ENCODE results near the gene TMTC1.
"Not testable (repeated sequence)": the region's sequence is repeated elsewhere in the genome, so short reads cannot be mapped to it uniquely, and the experiment has no call there.

The TMTC1 gene
- 0 to 1.1 reads per million in 2 donors for total RNA-seq

DNA sequence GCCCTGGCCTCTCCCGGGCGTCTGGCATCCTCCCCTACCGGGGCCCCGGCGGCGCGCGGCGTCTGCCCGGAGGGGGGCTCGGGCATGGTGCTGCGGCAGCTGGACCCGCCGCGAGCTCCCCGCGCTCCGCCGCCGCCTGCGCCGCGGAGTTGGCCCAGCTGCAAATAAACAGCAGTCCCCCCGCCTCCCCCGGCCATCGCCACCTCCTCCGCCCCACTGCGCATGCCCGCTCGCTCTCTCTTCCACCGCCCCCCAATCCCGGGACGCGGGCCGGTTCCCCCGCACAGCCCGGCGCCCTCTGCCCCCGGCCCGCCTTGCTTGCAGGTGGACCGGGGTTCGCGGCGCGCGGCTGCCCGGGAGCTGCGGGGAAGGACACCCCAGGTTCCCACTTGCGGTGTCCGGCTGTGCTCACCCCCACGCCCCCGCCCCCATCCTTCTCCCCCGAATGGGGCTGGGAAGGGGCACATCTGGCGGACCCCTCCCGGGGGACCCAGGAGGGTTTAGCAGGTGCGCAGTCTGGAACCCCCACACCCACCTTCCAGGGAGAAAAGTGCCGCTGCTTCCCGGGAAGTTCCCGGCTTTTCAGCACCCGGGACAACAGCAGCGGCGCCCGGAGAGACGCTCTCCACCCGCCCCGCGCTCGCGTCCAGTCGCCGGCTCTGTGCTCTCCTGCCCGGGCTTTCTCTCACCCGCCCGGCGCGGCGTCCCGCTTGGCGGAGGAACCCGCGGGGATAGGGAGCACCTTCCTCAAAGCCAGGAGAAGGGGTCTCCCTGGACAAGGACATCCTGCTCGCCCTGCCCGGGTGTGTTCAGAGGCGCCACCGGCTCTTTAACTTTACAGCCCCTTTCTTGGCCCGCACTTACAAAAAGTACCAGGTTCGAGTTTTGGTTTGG lies at the start of gene TMTC1:
Gene TMTC1 (minus strand): TSS at position 170 of the 894 bp plus-strand sequence. CDS start 191 bp downstream, outside the sequence.
- DNase-seq = no peak

DNA sequence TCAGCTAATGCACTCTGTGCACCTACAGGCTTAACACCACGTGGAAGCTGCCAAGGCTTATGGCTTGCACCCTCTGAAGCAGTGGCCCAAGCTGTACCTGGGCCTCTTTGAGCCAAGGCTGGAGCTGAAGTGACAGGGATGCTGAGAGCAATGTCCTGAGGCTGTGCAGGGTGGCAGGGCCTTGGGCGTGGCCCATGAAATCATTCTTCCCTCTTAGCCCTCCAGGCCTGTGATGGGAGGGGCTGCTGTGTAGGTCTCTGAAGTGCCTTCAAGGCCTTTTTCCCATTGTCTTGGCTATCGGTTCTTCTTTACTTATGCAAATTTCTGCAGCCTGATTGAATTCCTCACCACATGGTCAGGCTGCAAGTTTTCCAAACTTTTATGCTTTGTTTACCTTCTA lies 47.4 kb upstream of the TMTC1 start:
- DNase-seq = no peak

DNA sequence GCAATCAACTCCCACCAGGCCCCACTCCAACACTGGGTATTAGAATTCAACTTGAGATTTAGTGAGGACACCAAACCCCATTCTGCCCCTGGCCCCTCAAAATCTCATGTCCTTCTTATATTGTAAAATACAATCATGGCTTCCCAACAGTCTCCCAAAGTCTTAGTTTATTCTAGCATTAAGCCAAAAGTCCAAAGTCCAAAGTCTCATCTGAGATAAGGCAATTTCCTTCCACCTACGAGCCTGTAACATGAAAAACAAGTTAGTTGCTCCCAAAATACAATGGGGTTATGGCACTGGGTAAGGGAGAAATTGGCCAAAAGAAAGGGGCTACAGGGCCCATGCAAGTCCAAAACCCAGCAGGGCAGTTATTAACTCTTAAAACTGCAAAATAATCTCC lies 46.6 kb upstream of the TMTC1 start:
- DNase-seq = no peak

DNA sequence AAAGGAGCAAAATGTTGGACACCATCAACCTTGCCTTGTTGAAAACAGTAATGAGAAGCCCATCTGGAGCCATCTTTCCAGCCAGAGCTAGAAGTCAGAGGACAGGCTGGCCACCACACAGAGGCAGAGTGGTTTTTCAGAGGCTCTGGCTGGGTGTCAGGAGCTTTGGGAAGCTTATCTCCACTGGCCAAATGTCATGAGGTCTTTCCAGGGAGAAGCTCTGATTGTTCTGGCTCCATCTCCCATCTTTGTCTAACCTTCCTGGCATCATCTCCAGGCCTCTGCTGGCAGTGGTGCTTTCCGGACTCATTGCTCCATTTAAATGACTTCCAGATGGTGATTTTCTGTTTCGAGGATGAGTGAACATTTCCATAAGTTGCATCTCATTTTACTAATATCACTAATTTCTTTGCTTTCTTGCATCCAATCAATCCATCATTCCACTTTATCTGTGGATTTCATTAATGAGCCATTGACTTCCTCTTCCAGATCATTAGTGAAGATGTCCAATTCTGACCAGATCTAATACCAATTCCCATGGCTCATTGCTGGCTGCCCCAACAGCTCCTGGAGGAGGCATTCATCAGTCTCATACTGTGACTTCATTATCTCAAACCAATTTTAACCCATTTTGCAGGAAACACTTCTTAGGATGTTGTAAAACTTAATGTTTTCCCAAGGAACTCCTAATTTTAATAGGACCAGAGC lies 35.3 kb upstream of the TMTC1 start:
- no peak for DNase-seq

DNA sequence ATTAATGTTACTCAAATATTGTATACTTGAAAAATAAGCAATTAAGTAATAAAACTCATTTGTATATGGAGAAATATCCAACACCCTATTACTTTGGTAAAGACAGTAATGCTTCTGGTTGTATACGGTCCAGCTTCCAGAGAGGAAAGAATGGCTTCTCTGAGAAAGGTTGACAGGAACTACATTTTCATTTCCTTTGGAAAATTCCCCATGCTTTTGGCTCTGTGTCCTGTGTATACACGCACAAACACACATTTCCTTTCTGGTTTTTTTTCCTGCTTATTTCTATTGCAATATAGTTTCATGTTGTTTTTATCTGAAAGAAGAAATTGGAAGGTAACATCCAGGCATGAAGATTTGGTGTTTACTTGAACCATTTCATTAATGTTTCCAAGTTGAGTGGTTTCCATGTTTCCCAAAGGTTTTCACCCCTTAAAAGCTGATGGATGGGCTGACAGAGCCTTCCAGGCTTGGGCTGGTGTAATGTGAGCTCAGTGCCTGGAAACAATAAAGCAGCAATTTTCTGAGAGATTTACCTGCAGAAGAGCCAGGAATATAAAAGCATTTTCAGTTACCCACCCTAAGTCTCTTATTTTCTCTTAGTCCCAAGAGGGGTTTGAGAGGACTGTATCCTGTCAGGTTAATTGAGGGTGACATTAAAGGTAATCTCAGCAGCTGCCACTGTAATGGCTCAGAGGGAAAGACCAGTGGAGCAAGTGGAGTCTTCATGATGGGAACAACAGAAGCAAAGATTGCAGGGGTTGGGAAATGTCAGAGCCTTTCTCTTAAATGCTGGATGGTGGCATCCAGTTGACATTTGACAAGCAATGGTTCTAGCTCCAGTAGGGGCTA lies 33.4 kb upstream of the TMTC1 start:
- DNase-seq = no peak

DNA sequence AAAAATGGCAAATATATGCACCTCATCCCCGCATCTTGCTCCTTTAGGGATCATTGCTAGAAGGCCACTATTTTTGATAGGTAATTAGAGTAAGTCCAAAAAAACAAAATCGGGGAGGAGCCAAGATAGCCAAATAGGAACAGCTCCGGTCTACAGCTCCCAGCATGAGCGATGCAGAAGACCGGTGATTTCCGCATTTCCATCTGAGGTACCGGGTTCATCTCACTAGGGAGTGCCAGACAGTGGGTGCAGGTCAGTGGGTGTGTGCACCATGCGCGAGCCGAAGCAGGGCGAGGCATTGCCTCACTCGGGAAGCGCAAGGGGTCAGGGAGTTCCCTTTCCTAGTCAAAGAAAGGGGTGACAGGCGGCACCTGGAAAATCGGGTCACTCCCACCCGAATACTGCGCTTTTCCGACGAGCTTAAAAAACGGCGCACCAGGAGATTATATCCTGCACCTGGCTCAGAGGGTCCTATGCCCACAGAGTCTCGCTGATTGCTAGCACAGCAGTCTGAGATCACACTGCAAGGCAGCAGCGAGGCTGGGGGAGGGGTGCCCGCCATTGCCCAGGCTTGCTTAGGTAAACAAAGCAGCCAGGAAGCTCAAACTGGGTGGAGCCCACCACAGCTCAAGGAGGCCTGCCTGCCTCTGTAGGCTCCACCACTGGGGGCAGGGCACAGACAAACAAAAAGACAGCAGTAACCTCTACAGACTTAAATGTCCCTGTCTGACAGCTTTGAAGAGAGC lies 26.0 kb upstream of the TMTC1 start:
- DNase-seq = not testable (repeated sequence)

DNA sequence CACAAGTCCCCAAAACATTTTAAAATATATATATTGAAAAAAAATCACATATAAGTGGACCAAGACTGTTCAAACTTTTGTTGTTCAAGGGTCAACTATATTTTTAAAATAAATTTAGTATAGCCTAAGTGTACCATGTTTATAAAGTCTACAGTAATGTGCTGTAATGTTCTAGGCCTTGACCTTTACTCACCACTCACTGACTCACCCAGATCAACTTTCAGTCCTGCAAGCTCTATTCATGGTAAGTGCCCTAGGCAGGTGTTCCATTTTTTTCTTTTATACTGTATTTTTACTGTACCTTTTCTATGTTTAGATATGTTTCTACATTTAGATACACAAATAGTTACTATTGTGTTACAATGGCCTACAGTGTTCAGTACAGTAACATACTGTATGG lies 23.4 kb upstream of the TMTC1 start:
- no peak for DNase-seq

DNA sequence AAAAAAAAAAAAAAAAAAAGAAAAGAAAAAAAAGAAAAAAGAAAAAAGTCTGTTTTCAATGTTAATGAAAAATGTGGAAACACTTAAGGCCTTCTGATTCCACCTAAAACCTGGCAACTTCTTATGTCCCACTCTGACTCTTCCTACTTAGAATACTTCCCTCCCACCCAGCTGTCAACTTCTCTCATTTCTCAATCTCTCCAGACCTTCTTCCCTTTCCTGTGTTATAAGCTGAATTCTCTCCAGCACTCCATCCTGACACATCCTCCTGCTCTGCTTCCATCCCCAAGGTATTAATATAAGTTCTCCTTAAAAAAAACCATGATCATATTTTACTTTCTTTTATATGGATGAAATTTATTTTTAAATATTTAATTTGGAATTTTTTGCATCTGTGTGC lies 20.3 kb upstream of the TMTC1 start:
- no peak for DNase-seq

DNA sequence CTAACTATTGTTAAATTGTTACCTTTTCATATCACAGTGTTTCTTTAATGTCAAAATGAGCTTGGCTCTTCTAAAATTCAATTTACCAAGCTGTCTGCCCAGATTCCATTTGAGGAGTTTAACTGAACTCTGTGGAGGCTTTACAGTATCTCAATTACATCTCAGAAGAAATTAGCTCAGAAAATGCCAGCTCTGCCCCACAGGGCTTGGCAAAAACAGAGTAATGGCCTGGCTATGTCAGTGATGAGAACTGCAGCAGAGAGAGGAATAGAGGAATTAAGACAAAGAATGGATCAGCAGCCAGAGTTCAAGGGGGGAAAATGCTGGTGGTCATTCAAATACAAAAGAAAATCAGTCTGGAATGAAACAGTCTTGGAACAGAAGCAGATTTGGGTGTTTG lies 15.8 kb upstream of the TMTC1 start:
- no peak for DNase-seq

DNA sequence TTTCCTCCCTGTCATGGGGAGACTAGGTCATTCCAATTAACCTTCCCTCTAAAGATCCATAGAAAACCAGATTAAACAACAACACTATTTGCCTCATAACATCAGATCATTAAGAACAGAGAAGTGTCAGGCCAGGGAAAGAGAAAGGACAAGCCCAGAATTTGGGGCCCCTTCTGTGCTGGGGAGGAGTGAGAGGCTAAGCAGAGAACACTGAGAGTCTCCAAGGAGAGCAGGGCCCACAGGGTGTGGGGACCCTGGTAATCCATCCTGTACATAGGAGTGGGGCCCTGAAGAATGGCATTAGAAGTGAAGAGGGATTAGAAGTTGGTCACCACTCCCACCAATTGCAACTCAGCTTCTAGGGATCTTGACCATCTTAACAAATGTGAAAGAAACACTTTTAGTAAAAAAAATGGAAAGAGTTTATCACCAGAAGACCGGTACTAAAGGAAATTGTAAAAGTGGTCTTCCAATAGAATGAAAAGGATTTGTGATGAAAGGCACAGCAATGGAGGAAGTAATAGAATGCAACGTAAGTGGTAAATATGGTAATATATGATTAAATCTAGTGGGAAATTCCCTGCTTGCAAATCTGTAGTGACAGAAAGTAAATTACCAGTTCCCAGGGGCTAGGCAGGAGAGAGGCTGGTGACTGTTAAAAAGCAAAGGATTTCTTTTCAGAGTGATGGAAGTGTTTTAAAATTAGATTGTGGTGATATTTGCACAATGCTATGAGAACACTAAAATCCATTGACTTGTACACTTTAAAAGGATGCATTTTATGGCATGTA lies 14.0 kb upstream of the TMTC1 start:
- DNase-seq = no peak

DNA sequence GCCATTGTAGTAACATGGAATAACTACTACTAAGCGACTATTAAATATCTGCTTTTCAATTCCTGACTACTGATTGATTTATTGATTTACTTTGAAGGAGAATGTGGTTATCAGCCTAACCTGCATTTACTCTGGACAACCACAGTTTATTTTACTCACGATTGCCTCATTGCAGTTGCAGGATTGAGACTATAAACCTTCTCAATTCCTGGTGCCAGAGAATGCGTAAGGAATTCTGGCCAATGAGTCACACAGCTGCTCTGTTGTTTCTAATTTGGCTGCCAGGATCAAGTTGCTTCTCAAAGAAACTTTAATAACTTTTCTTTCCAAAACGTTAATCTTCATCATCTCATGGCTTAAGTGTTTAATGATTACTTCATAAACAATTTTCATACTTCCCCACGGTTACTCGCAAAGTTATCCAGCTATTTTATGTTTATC lies 13.1 kb upstream of the TMTC1 start:
- DNase-seq = no peak

DNA sequence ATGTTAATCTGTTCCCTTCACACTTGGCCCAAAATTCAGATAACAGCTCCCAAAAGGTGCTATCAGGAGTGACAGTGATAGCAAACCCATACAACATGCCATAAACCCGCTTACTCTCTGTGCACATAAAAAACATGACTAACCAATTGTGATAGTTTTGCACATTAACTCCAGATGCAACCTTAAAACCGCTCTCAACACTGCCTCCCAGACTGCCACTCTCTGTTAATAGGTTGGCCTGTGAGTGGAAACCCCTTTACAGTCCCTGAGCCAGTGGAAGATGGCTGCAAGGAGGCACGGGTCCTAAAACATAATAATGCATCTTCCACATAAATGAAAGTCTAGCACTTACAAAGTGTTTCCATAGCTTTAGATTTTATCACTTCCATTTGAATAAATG lies 12.0 kb upstream of the TMTC1 start:
- DNase-seq = no peak

DNA sequence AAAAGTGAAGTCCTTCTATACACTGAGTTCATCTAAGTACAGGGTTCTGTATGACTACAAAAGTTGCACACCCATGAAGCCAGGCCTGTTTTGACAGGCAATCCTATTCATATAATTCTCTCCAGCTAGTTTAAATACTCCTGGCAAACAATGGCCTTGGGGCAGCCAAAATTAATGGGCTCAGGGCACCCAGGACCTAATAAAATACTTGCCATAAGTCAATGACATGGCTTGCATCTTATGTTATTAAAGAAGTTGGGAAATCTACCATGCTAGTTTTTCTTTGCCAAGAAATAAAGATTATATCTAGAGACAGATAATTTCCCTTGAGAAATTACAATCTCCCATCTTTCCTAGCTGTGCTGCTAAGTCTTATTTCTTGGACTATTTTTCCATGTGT lies 11.1 kb upstream of the TMTC1 start:
- no peak for DNase-seq

DNA sequence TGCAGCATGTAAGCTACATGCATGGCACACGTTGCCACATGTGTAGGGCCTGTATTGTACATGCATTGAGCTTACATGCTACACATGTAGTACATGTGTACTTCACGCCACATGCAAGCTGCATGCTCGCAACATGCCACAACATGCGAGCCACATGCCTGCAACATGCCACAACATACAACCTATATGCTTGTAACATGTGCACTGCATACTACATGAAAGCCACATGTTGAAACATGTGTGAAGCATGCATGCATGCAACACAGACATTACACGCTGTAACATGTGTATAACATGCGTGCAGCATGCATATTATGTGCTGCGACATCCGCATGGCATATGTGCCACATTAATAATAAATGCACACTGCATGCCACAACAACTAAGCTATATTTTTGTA lies 9.1 kb upstream of the TMTC1 start:
- DNase-seq = no peak

DNA sequence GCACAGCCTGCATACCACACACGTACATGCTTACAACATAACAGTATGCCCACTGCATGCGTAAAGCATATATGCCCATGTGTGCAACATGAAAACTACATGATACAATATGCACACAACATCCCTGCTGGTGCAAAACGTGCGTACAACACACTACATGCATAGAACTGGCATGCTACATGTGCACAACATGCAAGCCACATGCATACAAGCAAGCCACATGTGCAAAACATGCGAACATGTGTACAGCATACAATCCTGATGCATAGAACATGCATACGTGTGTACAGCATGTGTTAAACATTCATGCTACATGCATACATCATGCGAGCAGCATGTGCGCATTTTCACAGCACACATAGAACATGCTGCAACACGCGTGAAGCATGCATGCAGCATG lies 8.4 kb upstream of the TMTC1 start:
- DNase-seq = no peak

DNA sequence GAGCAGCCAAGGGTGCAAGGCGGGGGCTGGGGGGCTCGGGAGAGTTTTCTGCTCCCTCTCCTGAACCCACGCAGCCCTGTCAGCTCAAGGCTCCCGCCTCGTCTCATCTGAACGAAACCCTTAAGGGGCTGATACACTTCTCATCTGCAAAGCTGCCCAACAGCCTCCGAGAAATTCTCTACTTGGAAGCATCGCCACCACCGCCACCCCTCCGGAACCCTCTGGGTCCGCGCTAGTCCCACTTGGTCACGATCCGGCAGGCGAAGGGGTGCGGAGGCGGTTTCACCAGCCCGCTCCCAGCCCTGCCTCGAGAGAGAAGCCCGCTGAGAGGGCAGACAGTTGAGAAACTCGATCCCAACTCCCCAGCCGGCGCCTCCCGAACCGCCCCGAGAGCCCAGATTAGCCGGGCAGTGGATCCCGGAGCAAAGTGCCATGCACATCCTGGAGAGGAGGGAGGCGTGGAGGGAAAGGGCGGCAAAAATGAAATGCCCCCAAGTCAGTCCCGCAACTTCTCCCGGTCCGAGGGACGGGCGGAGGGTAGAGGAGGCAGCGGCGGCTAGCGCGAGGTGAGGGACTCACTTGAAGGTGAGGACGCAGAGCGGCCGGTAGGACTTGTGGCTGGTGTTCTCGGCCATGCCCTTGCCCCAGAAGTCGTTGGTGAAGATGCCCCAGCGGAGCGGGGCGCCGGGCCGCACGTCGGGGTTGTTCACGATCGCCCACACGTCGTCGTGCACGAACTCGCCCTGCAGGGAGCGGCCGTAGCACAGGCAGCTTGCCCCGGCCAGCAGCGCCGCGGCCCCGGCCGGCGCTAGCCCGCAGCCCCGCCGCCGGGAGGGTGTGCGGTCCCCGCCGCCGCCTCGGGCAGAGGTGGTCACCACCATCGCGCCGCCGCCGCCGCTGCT lies 620 bp downstream of the TMTC1 start:
- no peak for DNase-seq

DNA sequence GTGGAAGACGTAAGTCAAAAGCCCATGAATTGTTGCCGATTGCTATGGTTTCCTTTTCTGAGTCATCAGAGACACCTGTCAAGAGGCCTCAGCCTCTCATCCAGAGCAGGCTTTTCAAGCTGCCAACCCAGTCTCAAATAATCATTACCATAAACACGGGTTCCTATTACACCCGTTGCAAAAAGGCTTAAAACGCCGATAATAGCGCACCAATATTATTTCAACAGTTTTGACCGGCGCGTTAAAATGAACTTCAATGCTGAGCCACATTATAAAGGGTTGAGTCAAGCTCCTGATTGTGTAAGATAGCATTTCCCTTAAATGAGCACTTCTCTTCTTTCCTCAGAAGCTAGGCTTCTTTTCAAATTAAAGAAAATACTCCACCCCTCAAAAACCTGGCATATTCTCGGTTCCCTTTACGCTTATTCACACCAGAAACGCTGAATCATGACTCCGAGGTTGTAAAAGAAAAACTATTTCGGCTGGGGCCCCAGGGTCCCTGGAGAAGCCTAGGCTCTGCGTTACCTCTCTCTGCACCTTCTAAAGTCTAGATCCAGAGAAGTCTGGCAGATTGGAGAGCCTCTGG lies 1.4 kb downstream of the TMTC1 start:
- DNase-seq = peak in 1 of 5 experiments; percentile 48

DNA sequence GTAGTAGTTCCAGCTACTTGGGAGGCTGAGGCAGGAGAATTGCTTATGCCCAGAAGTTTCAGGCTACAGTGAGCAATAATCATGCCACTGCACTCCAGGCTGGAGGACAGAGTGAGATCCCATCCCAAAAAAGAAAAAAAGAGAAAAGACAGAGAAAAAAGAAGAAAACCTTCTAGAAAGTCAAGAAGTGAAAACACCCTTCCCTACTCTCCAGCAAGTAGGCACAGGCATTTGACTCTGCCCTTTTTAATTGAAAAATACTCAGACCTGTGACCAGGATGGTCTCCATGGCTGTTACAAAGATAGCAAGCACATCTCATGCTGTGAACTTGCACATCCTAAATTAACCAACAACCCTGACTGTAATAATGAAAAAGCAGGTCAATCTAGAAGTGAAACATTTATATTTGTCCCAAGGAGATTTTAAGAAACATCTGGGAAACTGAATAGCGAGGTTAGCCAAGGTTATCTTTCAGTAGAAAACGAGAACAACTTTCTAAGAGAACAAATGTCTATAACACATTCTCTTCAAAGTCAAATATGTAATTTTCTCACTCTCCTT lies 2.0 kb downstream of the TMTC1 start:
- no peak for DNase-seq

DNA sequence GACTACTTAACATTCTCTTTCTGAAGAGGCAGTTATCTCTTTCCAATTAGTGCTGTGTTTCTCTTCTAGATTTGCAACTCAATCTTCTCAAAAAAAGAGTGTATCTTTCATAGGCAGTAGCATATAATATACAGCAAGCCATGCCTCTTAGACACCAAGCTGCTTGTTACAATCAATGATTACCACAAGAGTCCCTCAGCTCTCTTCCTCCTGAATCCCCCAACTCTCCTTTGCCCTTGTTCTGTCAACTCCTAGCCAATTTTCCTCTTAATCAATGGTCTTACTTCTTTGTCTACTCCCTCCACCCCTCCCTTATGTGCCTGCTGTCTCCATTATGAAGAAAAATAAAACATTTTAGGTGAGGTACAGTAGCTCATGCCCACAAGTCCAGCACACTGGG lies 2.6 kb downstream of the TMTC1 start:
- DNase-seq = no peak

DNA sequence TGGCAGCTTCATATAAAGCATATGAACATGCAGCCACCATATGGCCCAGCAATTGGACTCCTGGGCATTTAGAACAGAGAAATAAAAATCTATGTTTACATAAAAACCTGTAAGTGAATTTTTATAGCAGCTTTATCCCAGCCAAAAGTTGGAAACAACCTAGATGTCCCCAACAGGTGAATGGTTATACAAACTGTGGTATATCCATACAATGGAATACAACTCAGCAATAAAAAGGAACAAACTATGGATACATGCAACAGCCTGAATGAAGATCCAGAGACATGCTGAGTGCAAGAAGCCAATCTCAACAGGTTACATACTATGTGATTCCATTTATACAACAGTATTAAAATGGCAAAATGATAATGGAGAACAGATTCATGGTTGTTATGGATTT lies 3.7 kb downstream of the TMTC1 start:
- no peak for DNase-seq

All from T-helper 2 cell (primary cell).